ENCODE measurements around the gene ACAD11. TPM values are rescaled to one million over a fixed set of nuclear protein-coding genes. Genes with fewer than 3 reads are reported as not detected.

Gene ACAD11
- total and polyA plus RNA-seq, 4 donors, result 52.2 to 357 (median 65.6) TPM

DNA sequence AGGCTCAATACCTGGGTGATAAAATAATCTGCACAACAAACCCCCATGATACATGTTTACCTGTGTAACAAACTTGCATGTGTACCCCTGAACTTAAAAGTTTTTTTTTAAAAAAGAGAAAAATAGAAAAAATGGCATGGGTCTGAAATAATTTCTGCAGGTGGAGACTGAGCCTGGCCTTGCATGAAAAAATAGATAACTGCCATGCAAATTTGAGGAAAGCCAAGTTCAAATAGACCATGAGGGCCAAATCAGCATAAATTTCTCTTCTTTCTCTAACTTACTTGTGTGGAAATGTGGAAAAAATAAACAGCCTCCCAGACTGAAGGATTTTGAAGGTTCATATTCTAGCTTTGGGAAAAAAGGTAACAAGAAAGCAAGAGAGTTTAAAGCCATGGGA is 63.3 kb downstream of the ACAD11 start:
- H3K4me3 ChIP-seq (ENCODE audit: low read depth in 1 of 3, low read length in 3 of 3), result no peak overlapping the region
- no peaks in the 10 kb centered on the region for H3K27me3 ChIP-seq (ENCODE audit: control insufficient read depth in 4 of 4, insufficient read depth in 4 of 4, low read length in 3 of 4)
- peaks cover 2 to 21% (median 10%) of the 10 kb centered on the region in 4 donors for H3K36me3 ChIP-seq (ENCODE audit: control insufficient read depth in 4 of 4, insufficient read depth in 3 of 4, low read depth in 1 of 4, low read length in 3 of 4)
- H3K27ac ChIP-seq (ENCODE audit: low read depth in 1 of 2, low read length in 2 of 2), result no peak overlapping the region
- H3K9ac ChIP-seq (ENCODE audit: low read depth in 1 of 2, low read length in 2 of 2), result no peak overlapping the region
- peaks cover 0 to 12% (median 7%) of the 10 kb centered on the region in 4 donors for H3K4me1 ChIP-seq (ENCODE audit: control insufficient read depth in 4 of 4, insufficient read depth in 4 of 4, low read length in 3 of 4)
- H3K9me3 ChIP-seq (ENCODE audit: control insufficient read depth in 4 of 4, low read length in 3 of 4), result no peaks in the 10 kb centered on the region
- no peak for DNase-seq (ENCODE audit: low spot score)
- TF ChIP-seq FOXA1 (IDR thresholded peaks at IDR 0.05), result no peak
- TF ChIP-seq GABPA (IDR thresholded peaks at IDR 0.05 in 1 of 2, conservative IDR thresholded peaks at IDR 0.05 in 1 of 2), result no peak
- no peak for TF ChIP-seq EGR1 (IDR thresholded peaks at IDR 0.05; ENCODE audit: low read depth in 2 of 2)

DNA sequence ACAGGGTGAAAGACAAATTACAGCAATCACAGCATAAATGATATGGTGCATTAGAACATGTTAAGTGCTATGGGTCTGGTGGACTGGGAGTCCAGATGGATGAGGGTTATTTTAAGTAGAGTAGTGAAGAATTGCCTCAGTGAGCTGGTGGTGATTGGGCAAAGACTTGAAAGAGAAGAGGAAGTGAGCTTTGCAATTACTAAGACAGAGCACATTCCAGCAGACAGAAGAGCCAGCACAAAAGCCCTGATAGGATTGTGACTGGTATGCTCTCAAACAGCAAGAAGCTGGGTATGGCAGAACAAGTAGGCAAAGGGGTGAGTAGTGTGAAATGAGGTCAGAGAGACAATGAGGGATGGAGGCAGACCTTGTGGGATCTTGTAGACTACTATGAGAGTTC is 64.6 kb downstream of the ACAD11 start:
- Histone ChIP-seq H3K9ac (ENCODE audit: low read depth in 1 of 2, low read length in 2 of 2) (no peak overlapping the region), H3K4me1 (ENCODE audit: control insufficient read depth in 4 of 4, insufficient read depth in 4 of 4, low read length in 3 of 4) (peaks cover 0 to 12% (median 7%) of the 10 kb centered on the region in 4 donors), H3K9me3 (ENCODE audit: control insufficient read depth in 4 of 4, low read length in 3 of 4) (no peaks in the 10 kb centered on the region), H3K27ac (ENCODE audit: low read depth in 1 of 2, low read length in 2 of 2) (no peak overlapping the region), H3K4me3 (ENCODE audit: low read depth in 1 of 3, low read length in 3 of 3) (no peak overlapping the region), H3K36me3 (ENCODE audit: control insufficient read depth in 4 of 4, insufficient read depth in 3 of 4, low read depth in 1 of 4, low read length in 3 of 4) (peaks cover 2 to 25% (median 16%) of the 10 kb centered on the region in 4 donors), H3K27me3 (ENCODE audit: control insufficient read depth in 4 of 4, insufficient read depth in 4 of 4, low read length in 3 of 4) (no peaks in the 10 kb centered on the region)
- TF ChIP-seq HNF4A (conservative IDR thresholded peaks at IDR 0.05) (no peak), HNF4G (IDR thresholded peaks at IDR 0.05) (no peak), FOXA2 (IDR thresholded peaks at IDR 0.05) (no peak), RXRA (IDR thresholded peaks at IDR 0.05) (no peak), FOXA1 (IDR thresholded peaks at IDR 0.05) (no peak), EGR1 (IDR thresholded peaks at IDR 0.05; ENCODE audit: low read depth in 2 of 2) (no peak), TAF1 (conservative IDR thresholded peaks at IDR 0.05) (no peak), RAD21 (IDR thresholded peaks at IDR 0.05) (no peak)
- TF ChIP-seq, protein P1, sequence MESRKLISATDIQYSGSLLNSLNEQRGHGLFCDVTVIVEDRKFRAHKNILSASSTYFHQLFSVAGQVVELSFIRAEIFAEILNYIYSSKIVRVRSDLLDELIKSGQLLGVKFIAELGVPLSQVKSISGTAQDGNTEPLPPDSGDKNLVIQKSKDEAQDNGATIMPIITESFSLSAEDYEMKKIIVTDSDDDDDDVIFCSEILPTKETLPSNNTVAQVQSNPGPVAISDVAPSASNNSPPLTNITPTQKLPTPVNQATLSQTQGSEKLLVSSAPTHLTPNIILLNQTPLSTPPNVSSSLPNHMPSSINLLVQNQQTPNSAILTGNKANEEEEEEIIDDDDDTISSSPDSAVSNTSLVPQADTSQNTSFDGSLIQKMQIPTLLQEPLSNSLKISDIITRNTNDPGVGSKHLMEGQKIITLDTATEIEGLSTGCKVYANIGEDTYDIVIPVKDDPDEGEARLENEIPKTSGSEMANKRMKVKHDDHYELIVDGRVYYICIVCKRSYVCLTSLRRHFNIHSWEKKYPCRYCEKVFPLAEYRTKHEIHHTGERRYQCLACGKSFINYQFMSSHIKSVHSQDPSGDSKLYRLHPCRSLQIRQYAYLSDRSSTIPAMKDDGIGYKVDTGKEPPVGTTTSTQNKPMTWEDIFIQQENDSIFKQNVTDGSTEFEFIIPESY (IDR thresholded peaks at IDR 0.05), result no peak
- TF ChIP-seq, protein P2, sequence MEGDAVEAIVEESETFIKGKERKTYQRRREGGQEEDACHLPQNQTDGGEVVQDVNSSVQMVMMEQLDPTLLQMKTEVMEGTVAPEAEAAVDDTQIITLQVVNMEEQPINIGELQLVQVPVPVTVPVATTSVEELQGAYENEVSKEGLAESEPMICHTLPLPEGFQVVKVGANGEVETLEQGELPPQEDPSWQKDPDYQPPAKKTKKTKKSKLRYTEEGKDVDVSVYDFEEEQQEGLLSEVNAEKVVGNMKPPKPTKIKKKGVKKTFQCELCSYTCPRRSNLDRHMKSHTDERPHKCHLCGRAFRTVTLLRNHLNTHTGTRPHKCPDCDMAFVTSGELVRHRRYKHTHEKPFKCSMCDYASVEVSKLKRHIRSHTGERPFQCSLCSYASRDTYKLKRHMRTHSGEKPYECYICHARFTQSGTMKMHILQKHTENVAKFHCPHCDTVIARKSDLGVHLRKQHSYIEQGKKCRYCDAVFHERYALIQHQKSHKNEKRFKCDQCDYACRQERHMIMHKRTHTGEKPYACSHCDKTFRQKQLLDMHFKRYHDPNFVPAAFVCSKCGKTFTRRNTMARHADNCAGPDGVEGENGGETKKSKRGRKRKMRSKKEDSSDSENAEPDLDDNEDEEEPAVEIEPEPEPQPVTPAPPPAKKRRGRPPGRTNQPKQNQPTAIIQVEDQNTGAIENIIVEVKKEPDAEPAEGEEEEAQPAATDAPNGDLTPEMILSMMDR (IDR thresholded peaks at IDR 0.05; ENCODE audit: low read depth, low read length, missing input control), result no peak
- DNase-seq (ENCODE audit: low spot score), result no peak

DNA sequence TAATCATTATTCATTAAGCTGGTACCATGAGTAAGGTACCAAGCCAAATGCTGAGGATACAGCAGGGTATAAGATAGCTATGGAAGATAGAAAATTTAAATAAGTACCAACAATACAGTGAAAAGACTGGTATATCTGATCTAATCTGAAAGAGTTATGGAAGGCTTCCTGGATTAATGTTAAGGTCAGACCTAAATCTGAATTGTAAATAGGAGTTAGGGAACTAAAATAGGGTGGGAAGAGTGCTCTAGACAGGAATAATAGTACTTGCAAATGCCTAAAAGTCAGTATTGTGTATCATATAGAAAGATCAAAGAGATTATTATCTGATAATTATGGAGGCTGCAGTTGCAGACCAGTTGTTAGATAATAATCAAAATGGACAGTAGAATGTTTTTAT is 65.1 kb downstream of the ACAD11 start:
- DNase-seq (ENCODE audit: low spot score), result no peak
- H3K36me3 ChIP-seq (ENCODE audit: control insufficient read depth in 4 of 4, insufficient read depth in 3 of 4, low read depth in 1 of 4, low read length in 3 of 4), result peaks cover 2 to 25% (median 17%) of the 10 kb centered on the region in 4 donors
- no peak overlapping the region for H3K9ac ChIP-seq (ENCODE audit: low read depth in 1 of 2, low read length in 2 of 2)
- H3K9me3 ChIP-seq (ENCODE audit: control insufficient read depth in 4 of 4, low read length in 3 of 4), result no peaks in the 10 kb centered on the region
- no peak overlapping the region for H3K4me3 ChIP-seq (ENCODE audit: low read depth in 1 of 3, low read length in 3 of 3)
- no peaks in the 10 kb centered on the region for H3K27me3 ChIP-seq (ENCODE audit: control insufficient read depth in 4 of 4, insufficient read depth in 4 of 4, low read length in 3 of 4)
- peaks cover 0 to 12% (median 7%) of the 10 kb centered on the region in 4 donors for H3K4me1 ChIP-seq (ENCODE audit: control insufficient read depth in 4 of 4, insufficient read depth in 4 of 4, low read length in 3 of 4)
- H3K27ac ChIP-seq (ENCODE audit: low read depth in 1 of 2, low read length in 2 of 2), result no peak overlapping the region
- TF ChIP-seq HNF4A (conservative IDR thresholded peaks at IDR 0.05), result no peak
- TF ChIP-seq SP1 (IDR thresholded peaks at IDR 0.05), result no peak
- no peak for TF ChIP-seq HNF4G (IDR thresholded peaks at IDR 0.05)
- TF ChIP-seq TAF1 (conservative IDR thresholded peaks at IDR 0.05), result no peak
- no peak for TF ChIP-seq JUND (IDR thresholded peaks at IDR 0.05)
- TF ChIP-seq, protein P3, sequence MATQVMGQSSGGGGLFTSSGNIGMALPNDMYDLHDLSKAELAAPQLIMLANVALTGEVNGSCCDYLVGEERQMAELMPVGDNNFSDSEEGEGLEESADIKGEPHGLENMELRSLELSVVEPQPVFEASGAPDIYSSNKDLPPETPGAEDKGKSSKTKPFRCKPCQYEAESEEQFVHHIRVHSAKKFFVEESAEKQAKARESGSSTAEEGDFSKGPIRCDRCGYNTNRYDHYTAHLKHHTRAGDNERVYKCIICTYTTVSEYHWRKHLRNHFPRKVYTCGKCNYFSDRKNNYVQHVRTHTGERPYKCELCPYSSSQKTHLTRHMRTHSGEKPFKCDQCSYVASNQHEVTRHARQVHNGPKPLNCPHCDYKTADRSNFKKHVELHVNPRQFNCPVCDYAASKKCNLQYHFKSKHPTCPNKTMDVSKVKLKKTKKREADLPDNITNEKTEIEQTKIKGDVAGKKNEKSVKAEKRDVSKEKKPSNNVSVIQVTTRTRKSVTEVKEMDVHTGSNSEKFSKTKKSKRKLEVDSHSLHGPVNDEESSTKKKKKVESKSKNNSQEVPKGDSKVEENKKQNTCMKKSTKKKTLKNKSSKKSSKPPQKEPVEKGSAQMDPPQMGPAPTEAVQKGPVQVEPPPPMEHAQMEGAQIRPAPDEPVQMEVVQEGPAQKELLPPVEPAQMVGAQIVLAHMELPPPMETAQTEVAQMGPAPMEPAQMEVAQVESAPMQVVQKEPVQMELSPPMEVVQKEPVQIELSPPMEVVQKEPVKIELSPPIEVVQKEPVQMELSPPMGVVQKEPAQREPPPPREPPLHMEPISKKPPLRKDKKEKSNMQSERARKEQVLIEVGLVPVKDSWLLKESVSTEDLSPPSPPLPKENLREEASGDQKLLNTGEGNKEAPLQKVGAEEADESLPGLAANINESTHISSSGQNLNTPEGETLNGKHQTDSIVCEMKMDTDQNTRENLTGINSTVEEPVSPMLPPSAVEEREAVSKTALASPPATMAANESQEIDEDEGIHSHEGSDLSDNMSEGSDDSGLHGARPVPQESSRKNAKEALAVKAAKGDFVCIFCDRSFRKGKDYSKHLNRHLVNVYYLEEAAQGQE (IDR thresholded peaks at IDR 0.05), result no peak
- TF ChIP-seq YY1 (IDR thresholded peaks at IDR 0.05), result no peak
- TF ChIP-seq GABPA (IDR thresholded peaks at IDR 0.05 in 1 of 2, conservative IDR thresholded peaks at IDR 0.05 in 1 of 2), result no peak
- TF ChIP-seq, protein P1 (IDR thresholded peaks at IDR 0.05), result no peak
- no peak for TF ChIP-seq FOXA1 (IDR thresholded peaks at IDR 0.05)
- no peak for TF ChIP-seq NR2F2 (IDR thresholded peaks at IDR 0.05)
- TF ChIP-seq, protein P4, sequence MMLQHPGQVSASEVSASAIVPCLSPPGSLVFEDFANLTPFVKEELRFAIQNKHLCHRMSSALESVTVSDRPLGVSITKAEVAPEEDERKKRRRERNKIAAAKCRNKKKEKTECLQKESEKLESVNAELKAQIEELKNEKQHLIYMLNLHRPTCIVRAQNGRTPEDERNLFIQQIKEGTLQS (IDR thresholded peaks at IDR 0.05), result no peak
- TF ChIP-seq RXRA (IDR thresholded peaks at IDR 0.05), result no peak
- TF ChIP-seq RAD21 (IDR thresholded peaks at IDR 0.05), result no peak
- no peak for TF ChIP-seq EGR1 (IDR thresholded peaks at IDR 0.05; ENCODE audit: low read depth in 2 of 2)

All from liver (tissue), 9 donors.